HG02884 (cell line): ENCODE results near the gene UNK.
A peak's percentile ranks its signal among the peaks of the same experiment; 100 is the strongest.
"Not testable (repeated sequence)": the region's sequence is repeated elsewhere in the genome, so short reads cannot be mapped to it uniquely, and the experiment has no call there.

ENCODE experiments used
- ATAC-seq: cut with Tn5 transposase; IDR thresholded peaks from one replicate; pipeline ENCODE4 v1.9.1; 2021; ENCODE audit warnings: mild to moderate bottlenecking, moderate library complexity; ENCODE audit not compliant: unreplicated experiment

UNK gene

DNA sequence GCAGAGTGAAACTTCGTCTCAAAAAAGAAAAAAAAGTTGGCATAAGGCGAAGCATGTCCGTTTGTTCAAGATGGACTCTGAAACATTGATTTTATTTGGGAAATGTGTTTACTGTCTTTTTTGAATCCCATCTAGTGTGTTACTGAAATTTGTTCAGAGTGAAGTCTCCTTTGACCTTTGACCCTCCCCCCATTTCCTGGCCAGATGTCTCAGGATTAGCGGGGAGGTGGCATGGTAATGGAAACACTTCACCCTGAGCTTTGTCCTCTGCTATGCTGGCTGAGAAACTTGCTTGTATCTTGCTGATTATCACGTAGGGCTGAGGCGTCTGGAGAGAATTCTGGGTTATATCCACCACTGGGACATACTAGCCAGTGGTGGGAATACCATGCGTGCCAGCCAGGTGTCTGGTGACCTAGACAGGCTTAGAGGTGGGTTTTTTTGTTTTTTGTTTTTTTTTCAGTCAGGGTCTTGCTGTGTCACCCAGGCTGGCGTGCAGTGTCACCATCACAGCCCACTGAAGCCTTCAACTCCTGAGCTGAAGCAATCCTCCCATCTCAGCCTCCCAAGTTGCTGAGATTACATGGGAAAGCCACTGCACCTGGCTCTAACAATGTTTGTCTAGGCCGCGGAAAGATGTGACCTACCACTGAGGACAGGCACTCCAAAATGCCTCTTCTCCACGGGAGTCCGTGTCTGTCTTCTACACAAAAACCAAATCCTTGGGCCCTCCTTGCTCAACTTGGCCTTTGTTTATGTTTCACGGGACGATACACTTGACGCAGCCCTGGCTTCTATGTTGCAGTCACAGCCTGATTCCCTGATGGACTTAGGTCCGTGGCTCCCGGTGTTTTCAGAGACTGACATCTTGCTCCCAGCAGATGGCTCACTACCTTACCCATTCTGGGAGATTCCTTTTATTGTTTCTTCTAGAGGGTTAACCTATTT lies 13.0 kb upstream of the UNK start:
- no peak for ATAC-seq

DNA sequence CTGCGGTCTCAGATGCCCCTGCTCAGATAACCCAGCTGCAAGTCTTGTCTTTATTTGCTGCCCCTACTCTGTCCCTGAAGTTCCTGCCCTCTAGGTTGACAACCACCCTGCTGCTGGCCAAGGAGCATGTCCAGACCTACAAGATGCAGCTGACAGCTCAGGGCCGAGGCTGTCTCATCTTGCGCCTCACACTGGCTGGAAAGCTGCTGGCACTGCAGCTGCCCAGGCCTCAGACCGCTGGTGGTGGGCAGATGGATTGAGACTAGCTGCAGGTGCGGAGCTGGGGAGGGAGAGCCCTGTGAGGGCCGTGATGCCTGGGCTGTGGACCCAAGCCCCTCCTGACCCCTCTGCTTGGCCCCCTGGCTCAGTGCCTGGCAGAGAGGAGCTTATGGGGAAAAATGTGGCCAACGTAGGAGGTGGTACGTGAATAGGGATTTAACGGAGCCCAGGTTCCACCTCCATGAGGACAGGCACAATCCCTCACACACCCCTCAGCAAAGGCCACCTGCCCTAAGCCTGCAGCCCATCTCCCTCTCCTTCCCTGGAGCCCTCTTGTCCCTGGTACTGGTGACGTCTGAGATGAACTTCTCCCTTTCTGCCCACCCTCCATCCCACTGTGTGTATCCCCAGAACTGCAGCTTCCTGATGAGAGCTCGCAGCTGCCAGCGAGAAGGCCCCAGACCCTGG lies 11.3 kb upstream of the UNK start:
- ATAC-seq, result no peak

DNA sequence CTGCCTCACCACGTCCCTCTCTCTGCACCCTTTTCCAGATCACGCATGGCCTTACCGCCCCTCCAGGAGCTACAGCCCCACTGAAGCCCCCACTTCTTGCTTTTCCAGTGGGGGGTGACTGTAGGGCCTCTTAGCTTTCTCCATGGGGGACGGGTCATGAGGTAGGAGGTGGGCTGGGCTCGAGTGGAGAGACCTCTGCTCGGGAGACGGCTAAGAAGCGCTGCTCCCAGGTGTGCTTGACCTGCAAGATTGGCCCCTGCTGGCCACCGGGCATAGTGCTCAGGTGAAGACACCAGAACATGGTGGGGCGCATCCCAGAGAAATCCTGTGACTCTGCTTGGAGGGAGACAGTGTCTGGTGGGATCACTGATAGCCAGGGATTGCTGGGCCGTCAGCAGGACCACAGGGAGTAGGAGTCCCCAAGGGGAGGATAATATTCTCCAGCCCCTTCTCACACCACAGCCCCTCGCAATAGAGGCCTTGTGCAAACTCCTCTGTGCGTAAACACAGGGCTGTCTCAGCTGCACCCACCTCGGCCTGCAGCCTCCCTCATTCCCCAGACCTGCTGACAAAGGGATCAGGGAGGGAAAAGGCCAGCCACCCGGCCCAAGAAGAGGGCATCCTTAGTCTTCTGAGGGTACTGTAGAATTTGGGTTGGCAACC lies 10.7 kb upstream of the UNK start:
- ATAC-seq, result no peak

DNA sequence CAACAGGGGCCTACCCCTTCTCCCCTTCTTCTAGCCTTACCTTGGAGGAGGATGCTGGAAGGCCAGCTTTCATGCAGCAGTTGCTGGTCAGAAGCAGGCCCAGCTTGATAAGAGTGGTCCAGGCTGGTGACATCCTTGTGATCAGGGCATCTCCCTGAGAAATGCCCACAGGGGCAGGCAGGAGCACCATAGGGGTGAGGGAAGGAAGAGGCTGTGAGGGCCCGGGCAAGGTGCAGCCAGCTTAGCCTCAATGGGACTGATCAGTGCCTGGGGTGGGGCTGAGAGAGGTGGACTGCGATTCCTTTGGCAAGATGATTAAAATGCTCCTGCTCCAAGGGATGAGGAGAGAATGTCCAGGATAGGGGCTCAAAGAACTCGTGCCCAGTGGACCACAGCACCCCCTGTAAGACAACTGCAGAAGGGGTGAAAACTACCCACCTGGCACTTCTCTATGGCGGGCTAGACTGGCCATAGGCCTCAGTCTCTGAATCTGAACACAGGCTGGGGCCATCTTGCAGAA lies 10.1 kb upstream of the UNK start:
- no peak for ATAC-seq

DNA sequence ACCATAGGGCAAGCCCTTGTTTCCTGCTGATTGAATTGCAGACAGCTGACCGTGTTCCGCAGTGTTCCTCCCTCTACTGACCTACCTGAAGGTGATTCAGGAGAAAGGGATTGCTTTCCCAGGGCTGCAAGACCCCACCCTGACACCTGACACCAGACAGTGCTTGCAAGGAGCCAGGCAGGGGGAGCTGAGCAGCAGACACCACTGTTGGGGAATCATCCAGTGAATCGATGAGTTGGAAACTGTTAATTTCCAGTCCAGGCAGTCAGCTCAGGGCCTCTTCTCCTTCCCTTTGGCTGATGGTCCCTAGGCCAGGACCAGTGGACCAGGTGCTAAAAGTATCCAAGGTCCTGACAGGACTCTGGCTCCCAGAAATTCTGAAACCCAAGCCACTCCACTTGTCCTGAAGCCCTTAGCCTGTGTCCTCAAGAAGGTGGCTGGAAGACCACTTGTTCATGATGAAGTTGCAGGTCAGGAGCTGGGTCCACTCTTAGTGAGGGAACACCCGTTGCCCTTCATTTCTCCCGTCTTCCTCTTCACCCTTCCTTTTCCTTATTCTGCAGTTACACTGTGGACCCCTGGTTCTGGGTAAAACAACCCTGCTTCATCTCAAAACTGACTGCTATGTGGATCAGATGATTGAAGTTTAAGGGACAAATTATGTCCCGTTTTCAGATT lies 9.5 kb upstream of the UNK start:
- ATAC-seq, result no peak

DNA sequence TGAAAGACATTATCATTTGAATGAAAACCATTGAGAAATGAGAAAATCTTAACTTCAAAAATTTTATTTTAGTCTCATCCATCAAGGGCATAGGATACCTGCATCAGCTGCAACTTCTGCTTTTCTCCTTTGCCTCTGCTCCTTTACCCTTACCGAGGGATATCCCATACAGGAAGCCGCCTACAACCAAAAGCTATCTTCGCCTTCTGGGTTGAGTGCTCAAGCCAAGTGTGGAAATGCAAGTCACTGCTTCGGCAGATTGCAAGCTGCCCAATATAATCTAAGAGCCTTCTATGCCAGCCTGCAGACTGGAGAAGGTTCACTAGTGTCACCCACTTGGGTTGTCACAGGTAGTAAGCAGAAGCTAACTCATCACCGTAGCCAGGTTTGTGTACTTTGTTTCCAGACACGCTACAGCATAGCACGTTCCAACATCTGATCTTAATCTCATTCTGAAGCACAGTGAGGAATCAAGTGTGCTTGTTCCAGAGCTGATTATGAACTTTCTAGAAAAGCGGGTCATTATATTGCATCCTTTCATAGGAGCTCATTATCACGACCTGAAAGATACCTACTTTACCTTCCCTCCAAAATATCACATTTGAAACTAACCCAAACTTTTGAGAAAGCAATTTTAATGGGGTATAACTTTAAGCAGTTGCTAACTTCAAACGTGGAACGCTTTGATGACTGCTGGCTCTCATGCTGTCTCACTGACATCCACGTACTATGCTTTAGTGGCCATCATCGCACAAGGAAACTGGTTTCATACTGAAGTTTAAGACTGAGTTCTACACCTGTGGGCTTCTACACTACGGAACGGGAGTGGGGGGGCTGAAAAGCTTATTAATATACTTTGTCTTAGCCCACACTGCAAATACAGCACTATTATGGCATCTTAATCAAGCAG lies 8.0 kb upstream of the UNK start:
- no peak for ATAC-seq

DNA sequence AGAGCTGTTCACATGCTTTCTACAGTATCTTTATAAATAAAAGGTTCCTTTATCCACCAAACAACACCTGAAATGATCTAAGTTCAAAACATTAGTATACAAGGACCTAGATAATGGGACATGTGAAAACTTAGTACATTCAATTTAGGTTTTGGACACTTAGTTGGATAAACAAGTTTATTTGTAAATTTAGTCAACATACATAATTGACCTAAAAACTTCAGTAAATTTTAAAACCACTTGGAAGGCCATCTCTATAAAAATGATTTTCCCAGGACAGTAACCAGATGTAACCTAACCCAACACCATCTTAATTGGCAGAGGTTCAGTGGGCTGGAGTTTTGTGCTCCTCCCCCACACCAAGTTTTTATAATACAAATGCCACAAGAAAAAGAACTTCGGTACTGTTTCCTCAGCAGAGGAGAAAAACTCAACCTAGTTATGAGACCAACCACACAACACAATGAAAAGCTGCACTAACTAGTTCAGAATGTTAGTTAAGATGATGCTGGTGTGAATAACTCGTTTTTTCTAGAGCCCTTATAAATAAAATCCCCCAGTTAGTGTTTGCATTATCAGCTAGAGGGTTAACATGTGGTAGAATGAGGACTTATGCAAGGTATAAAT lies 7.2 kb upstream of the UNK start:
- ATAC-seq, result no peak

DNA sequence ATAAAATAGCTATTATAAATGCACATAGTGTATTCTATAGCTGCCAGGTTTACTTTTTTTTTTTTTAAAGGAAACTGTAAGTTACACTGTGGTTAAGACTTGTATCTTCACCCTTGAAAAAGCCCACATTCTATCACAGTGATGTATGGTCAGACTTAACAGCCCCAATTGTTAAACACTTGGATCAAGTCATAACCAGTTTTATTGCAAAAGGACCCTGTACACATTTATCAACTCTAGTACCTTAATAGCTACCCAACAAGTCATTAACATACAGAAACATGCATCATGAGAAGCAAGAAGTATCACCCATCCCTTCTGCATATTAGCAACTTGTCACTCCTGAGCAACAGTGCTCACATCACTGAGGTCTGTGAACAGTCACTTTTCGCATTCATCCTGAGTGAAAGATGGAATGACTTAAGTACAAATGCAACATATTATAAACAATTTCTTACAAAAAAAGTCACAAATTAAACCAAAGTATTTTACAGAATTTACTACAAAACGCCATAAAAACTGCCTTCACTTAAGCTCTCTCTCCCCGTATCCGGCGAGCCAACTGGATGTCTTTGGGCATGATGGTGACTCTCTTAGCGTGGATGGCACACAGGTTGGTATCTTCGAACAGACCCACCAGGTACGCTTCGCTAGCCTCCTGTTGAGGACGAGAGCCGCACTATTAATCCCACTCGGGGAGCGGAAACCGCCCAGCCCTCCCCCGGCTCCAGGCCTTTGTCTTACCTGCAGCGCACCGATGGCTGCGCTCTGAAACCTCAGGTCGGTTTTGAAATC lies 6.3 kb upstream of the UNK start:
- ATAC-seq, result not testable (repeated sequence)

DNA sequence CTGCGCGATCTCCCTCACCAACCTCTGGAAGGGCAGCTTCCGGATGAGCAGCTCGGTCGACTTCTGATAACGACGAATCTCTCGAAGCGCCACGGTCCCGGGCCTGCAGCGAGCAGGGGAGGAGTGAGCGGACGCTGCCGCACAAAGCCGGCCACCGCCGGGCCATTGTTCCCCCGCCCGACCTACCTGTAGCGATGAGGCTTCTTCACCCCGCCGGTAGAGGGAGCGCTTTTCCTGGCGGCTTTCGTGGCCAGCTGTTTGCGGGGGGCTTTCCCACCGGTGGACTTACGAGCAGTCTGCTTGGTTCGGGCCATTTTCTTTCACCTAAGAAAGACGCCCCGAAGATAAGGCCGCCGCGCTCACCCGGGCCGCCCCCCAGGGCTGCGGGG lies 5.8 kb upstream of the UNK start:
- ATAC-seq, result peak; percentile 1

DNA sequence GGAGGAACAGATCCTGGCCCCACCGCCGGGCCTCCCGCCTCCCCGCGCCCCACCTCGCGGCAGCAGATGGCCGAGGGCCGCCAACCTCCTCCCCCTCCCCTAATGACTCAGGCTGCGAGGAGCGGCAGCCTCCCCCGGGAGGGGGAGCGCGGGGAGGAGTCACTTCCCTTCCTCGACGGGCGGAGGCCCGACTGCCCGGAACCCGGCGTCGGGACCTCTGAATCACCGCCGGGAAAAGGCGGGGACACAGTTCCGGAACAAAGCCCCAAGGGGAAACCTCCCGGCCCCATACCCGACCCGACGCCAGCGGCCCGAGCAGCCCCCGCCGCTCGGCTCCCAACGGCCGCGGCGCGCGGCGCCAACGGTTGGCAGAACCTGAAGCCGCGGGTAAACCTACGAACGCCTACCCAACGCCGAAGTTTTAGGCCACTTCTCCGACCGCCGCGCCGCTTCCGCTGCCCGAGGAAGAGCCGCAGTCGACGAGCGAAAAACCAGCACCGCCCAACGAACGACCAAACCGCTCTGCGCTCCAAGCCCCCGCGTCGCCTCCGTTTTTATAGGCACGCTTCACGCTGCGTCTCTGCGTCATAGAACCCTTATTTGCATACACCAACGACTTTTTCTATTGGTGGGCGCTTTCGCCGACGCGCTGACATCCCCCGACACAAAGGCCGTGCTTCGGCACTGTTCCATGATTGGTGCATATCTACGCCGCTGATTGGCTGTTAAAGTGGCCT lies 5.2 kb upstream of the UNK start:
- peak; percentile 72 for ATAC-seq

DNA sequence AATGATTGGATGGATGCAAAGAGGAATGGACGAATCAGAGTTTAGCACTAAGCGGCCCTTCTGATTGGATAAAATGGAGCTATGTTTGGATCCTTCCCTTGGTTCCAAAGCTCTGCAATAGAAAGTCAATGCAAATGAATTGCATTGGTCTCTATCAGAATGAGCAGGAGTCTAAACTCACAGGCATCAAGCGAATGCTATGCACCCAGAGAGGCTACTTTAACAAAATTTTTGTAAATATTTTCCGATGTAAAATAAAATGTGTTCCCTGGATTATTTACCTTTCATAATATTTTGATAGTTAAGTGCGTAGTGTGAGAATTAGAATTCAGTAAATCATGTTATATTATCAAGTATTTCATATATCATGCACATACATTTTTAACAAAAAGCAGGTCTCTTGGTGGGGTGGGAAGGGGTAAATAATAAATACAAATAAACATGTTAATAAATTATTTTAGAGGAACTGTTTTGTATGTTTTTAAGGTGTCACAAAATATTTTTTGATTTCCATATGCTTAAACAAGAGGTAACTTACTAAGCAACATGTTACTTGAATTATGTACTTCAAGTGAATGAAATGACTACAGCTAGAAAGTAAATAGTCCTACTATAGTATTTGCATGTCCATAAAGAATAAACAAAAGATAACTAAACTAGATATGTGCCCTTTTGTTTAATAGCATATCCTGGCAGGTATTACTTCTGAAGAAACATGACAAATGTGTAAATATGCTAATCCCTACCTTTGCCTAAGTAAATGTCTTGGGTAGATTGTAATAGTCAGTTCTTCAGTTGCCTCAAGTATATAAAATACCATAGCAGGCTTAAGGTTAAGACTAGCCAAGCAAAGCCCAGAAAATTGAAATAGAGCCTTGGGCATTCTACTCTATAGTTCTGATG lies 4.4 kb upstream of the UNK start:
- ATAC-seq, result no peak

DNA sequence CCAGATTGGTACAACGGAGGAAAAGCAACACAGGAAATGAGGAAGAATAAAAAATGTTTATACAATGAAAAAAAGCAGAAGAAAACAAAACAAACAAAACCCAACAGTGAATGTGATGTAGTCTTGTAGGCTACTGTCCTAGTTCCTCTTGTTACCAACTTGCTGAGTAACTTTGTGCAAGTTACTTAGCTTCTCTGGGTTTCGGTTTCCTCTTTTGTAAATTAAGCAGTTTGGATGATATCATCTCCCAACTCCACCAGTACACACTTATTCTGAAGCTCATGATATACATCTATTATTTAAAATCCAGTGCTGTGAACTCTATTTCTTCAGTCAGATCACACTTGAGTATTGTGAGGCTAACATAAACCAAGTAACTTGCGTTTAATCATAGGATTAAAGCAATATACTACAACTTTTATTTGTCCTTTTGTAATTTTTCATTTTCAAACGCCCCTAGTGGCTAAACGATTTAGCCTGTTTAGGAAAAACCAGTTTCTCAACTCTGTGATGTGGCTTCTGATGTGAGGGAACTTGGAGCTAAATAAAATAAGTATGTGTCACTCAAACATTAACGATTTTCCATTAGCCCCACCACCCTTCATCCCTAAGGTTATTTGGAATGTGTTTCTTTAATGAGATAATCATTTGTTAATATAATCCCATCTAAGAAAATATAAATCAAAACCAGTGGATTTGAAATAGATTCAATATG lies 1.4 kb upstream of the UNK start:
- ATAC-seq, result no peak

DNA sequence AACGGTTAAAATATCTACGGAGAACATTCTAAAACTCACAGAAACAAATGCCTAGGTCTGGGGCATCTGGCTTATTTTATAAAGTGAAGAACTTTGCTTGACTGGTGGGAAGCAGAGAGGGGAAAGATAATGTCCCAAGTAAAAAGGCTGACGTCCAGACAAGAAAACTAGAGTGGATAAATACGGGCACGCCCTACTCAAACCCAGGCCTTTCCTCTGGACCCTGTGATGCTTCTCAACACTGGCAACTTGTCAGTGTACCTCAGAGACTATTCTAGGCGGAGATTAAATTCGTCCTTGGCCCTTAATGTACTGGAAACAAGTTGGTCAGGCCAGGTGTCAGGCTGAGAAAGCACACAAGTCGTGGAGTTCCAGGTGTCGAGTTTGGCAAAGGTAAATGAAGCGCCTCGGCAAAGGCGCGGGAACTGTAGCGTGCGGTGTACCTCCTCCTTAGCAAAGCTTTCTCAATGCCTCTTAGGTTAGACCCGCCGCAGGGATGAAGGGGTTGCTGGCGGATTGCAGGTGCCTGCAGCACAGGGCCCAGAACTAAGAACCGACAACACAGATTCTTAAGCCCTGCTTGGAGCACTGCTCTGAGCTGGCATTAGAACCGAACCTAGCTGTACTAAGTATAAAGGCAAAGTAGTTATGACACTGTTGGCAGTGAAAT lies 668 bp upstream of the UNK start:
- no peak for ATAC-seq

DNA sequence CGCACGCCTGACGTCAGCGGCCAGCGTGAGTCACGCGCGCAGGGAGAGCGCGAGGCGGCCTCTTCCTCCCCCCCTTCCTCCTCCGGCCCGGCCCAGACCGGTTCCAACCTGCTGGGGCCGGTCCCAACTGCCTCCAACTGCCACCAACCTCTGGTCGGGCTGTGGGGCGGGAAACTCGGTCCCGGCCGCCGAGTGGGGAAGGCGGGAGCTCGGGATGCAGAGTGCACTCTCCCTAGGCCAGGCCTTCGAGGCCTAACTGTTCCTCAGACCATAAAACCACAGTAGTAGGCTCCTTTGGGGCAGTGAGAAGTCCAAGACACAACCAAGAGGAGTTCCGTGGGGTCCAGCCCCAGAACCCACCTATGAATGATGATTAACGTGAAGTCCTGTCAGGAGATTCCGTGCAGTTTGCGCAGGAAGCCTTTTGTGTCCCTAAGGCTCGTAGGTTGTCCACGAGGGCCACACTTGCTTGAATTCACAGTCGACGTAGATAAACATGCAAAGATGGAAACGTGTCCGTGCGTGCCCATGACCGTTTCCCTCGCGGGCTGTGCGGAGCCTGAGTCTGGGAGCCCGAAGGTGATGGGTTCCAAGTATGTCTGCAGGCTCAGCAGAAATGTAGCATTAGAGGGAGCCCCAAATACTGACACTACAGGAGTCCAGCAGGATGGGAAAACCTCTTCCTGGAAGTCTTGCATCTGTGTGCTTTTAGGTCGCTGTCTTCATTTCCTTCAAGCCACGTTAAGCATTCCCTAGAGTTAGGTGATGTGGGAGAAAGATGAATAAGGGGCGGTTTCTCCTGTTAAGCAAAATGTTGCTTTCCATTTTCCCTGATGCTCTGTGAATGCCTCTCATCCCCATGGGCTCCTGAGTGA lies 647 bp downstream of the UNK start:
- peak; percentile 43 for ATAC-seq

DNA sequence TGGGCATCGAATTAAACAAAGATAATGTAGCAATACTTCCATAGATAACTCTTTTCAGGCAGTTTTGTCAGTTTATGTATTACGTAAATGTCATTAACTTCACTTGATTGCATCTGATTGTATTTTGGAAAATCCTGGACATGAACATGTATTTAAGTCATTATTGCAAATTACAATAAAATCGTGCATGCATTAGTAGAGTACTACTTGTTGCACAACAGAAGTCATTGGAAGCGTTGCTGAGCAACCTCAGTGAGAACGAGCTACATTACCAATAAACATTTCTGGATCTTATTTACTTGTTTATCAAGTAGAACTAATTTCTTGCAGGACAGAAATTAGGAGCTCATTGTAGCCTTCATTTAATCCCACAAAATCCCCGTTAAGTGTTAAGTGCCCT lies 6.6 kb downstream of the UNK start:
- ATAC-seq, result no peak
